Type B pancreatic cell (in vitro differentiated cells): ENCODE results near the gene SNX9. TPM values are rescaled to one million over a fixed set of nuclear protein-coding genes. Genes with fewer than 3 reads are reported as not detected.

Source experiments
- DNase-seq: peaks from one replicate; pipeline ENCODE4 v3.0.0; 2021; ENCODE audit warnings: mixed read lengths; ENCODE audit not compliant: unreplicated experiment; ENCODE audit errors: extremely low spot score
- H3K27ac Mint-ChIP-seq: 2 replicates; pipeline ENCODE4 v1.8.0; 2021; ENCODE audit warnings: mild to moderate bottlenecking, mixed read lengths
- H3K27me3 Mint-ChIP-seq: 2 replicates; pipeline ENCODE4 v1.8.0; 2021; ENCODE audit warnings: mixed read lengths
- H3K36me3 Mint-ChIP-seq: 2 replicates; pipeline ENCODE4 v1.8.0; 2021; ENCODE audit warnings: mixed read lengths
- H3K4me1 Mint-ChIP-seq: one replicate; pipeline ENCODE4 v1.8.0; 2021; ENCODE audit warnings: mixed read lengths; ENCODE audit not compliant: unreplicated experiment
- H3K4me3 Mint-ChIP-seq: 2 replicates; pipeline ENCODE4 v1.8.0; 2021; ENCODE audit warnings: mild to moderate bottlenecking, mixed read lengths
- H3K9me3 Mint-ChIP-seq: 2 replicates; pipeline ENCODE4 v1.8.0; 2021; ENCODE audit warnings: mixed read lengths
- total RNA-seq: library from RNA; stranded (reverse); gene quantifications from 2 replicates; pipeline ENCODE4 v1.2.1, GENCODE V29; 2021; ENCODE audit warnings: low replicate concordance
- TF ChIP-seq, protein P1 (sequence below): fragments of 200-600 bp; sonication (generic); conservative IDR thresholded peaks from 2 replicates; pipeline ENCODE4 v1.5.0; 2021; ENCODE audit warnings: antibody characterized with exemption, mild to moderate bottlenecking

Gene SNX9
- total RNA-seq, 1 donor from 2014 or later, result 23.2 TPM

DNA sequence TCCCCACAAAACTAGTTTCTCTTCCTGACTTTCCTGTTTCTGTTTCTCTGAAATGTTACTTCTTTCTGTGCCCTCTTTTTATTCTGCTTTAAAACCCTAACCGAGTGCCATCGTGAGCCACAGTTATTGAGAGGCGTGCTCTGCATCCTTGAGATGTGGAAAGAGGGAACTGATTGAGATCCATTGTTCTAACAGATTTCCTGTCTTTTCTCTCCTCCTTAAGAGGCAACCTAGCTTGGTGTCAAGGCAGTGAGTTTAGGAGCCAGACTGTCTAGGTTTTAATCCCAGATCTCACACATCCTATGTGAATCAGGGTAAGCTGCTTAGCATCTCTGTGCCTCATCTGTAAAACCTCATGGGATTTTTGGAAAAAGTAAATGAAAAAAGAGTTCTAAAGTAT, 57.5 kb downstream of the SNX9 start:
- Mint-ChIP-seq H3K27me3 (no peaks in the 10 kb centered on the region), H3K36me3 (peaks cover 17% of the 10 kb centered on the region), H3K27ac (no peak overlapping the region), H3K9me3 (no peaks in the 10 kb centered on the region), H3K4me3 (no peak overlapping the region), H3K4me1 (peaks cover 28% of the 10 kb centered on the region)
- TF ChIP-seq, protein P1, sequence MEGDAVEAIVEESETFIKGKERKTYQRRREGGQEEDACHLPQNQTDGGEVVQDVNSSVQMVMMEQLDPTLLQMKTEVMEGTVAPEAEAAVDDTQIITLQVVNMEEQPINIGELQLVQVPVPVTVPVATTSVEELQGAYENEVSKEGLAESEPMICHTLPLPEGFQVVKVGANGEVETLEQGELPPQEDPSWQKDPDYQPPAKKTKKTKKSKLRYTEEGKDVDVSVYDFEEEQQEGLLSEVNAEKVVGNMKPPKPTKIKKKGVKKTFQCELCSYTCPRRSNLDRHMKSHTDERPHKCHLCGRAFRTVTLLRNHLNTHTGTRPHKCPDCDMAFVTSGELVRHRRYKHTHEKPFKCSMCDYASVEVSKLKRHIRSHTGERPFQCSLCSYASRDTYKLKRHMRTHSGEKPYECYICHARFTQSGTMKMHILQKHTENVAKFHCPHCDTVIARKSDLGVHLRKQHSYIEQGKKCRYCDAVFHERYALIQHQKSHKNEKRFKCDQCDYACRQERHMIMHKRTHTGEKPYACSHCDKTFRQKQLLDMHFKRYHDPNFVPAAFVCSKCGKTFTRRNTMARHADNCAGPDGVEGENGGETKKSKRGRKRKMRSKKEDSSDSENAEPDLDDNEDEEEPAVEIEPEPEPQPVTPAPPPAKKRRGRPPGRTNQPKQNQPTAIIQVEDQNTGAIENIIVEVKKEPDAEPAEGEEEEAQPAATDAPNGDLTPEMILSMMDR, result no peak
- no peak for DNase-seq

DNA sequence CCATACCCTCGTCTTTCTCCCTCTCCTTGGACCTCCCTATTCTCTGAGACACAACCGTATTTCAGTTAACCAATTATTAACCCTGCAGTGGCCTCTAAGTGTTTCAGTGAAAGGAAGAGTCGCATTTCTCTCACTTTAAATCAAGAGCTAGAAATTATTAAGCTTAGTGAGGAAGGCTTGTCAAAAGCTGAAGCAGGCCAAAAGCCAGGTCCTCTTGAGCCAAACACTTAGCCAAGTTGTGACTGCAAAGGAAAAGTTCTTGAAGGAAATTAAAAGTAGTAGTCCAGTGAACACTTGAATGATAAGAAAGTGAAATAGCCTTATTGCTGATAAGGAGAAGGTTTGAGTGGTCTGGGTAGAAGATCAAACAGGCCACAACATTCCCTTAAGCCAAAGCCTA, 58.3 kb downstream of the SNX9 start:
- TF ChIP-seq, protein P1, result no peak
- H3K36me3 Mint-ChIP-seq, result peaks cover 20% of the 10 kb centered on the region
- DNase-seq, result no peak
- H3K4me1 Mint-ChIP-seq, result peaks cover 28% of the 10 kb centered on the region
- no peaks in the 10 kb centered on the region for H3K9me3 Mint-ChIP-seq
- no peak overlapping the region for H3K4me3 Mint-ChIP-seq
- H3K27me3 Mint-ChIP-seq, result no peaks in the 10 kb centered on the region
- no peak overlapping the region for H3K27ac Mint-ChIP-seq

DNA sequence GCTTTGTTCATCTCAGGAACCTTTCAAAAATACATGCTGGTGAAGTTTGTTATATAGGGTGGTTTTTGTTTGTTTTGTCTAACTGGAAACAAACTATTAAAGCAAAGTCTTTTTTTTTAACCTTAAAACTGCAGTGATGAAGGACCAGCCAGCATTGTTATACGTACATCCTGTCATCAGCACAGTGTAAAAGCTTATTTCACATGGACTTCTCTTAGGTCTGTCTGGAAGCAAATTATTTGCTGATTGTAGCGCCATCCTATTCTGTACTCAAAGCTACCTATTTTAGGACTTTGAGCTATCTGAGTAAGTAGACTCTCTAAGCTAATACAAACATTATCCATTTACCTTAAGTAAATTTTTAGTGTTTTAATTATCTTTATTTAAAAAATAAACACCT, 61.7 kb downstream of the SNX9 start:
- H3K36me3 Mint-ChIP-seq, result peaks cover 31% of the 10 kb centered on the region
- no peak overlapping the region for H3K4me3 Mint-ChIP-seq
- TF ChIP-seq, protein P1, result no peak
- no peak overlapping the region for H3K27ac Mint-ChIP-seq
- DNase-seq, result no peak
- H3K27me3 Mint-ChIP-seq, result no peaks in the 10 kb centered on the region
- peaks cover 19% of the 10 kb centered on the region for H3K4me1 Mint-ChIP-seq
- H3K9me3 Mint-ChIP-seq, result no peaks in the 10 kb centered on the region

DNA sequence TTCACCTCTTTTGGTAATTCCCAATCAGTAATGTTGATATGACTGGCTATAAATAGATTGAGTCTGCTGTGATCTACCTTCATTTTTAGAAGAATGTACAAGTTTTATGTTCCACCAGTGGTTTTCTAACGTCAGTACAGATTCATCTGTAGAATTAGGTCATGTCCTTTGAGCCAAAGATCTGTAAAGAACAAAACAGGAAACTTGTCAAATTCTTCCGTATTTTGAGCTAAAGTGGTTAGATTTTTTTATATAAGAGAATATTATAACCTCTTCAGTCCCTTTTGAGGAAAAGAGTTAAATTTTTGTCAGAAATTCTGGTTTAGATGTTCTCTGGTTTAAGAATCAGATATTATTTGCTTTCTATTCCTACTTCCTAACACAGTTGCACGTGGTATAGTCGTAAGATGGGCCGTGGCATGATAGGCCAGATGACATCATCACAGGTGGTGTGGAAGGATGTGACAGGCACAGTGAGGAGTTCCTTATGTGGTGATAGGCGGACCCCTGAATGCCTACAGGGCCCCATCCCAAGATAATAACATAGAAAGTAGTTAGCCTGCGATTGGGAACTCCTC, 62.3 kb downstream of the SNX9 start:
- no peak overlapping the region for H3K4me3 Mint-ChIP-seq
- no peak overlapping the region for H3K27ac Mint-ChIP-seq
- peaks cover 14% of the 10 kb centered on the region for H3K4me1 Mint-ChIP-seq
- peaks cover 35% of the 10 kb centered on the region for H3K36me3 Mint-ChIP-seq
- H3K9me3 Mint-ChIP-seq, result no peaks in the 10 kb centered on the region
- no peak for DNase-seq
- no peaks in the 10 kb centered on the region for H3K27me3 Mint-ChIP-seq
- TF ChIP-seq, protein P1, result no peak

DNA sequence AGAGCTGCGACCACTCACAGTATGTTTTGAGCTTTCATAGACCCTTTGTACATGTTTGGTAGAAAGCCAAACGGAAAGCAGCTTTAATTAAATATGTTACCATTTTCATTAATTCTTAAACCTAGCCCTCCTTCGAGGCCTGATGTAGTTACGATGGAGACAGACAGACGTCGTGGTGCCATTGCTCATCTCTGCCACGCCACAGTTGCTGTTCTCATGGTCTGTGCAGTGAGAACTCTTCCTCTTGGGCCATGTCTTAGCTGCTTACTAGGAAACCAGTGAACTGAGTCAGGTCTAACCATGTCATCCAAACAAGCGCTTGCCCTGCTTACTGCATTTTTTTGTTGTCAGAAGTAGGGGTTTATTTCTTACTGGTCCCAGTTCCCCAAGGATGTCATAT, 62.8 kb downstream of the SNX9 start:
- H3K9me3 Mint-ChIP-seq, result no peaks in the 10 kb centered on the region
- H3K4me1 Mint-ChIP-seq, result peaks cover 10% of the 10 kb centered on the region
- no peak overlapping the region for H3K27ac Mint-ChIP-seq
- H3K36me3 Mint-ChIP-seq, result peaks cover 38% of the 10 kb centered on the region
- TF ChIP-seq, protein P1, result no peak
- no peaks in the 10 kb centered on the region for H3K27me3 Mint-ChIP-seq
- H3K4me3 Mint-ChIP-seq, result no peak overlapping the region
- DNase-seq, result no peak

DNA sequence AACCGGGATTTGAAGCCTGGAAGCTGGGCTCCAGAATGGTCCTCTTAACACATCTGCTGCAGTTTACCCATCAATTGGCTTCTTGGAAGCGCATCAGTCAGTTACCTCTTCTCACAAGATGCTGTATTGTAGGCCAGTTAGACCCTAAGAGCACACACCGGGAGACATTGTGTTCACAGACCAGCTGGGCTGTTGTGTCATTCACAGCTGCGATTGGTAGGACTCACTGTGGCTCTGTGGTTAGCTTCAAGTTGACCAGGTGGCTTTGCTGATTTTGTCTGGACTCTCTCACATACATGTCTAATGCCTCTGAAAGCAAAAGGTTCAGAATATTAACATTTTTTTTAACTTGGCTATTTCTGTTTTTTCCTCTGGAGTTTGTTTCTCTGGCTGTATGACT, 64.8 kb downstream of the SNX9 start:
- H3K4me1 Mint-ChIP-seq, result no peaks in the 10 kb centered on the region
- no peak for DNase-seq
- no peaks in the 10 kb centered on the region for H3K27me3 Mint-ChIP-seq
- H3K36me3 Mint-ChIP-seq, result peaks cover 34% of the 10 kb centered on the region
- no peak overlapping the region for H3K4me3 Mint-ChIP-seq
- no peaks in the 10 kb centered on the region for H3K9me3 Mint-ChIP-seq
- no peak overlapping the region for H3K27ac Mint-ChIP-seq
- TF ChIP-seq, protein P1, result no peak
